Liver (tissue), 3 donors: ENCODE measurements around the gene UNC5CL.

ENCODE experiments used
- EGR1 ChIP-seq, 2 donors: IDR thresholded peaks; 2 replicates each; pipeline ENCODE4 v1.6.1; 2016 to 2018; ENCODE audit warnings: antibody characterized with exemption in 2 of 2, low read depth in 2 of 2
- GABPA ChIP-seq, 2 donors: IDR thresholded peaks in 1 of 2; conservative IDR thresholded peaks in 1 of 2; 2 replicates each; pipeline ENCODE4 v1.6.1; 2016; ENCODE audit warnings: antibody characterized with exemption in 2 of 2, mild to moderate bottlenecking in 1 of 2, moderate library complexity in 1 of 2
- JUND ChIP-seq, 2 donors: IDR thresholded peaks; 2 replicates each; pipeline ENCODE4 v1.6.1; 2016; ENCODE audit warnings: antibody characterized with exemption in 2 of 2
- RAD21 ChIP-seq, 2 donors: IDR thresholded peaks; 2 replicates each; pipeline ENCODE4 v1.6.1; 2016; ENCODE audit warnings: antibody characterized with exemption in 2 of 2, mild to moderate bottlenecking in 2 of 2
- RXRA ChIP-seq, 2 donors: IDR thresholded peaks; 2 replicates each; pipeline ENCODE4 v1.6.1; 2017 to 2018; ENCODE audit warnings: antibody characterized with exemption in 2 of 2, mild to moderate bottlenecking in 1 of 2
- SP1 ChIP-seq: IDR thresholded peaks from 2 replicates; pipeline ENCODE4 v1.6.1; 2018; ENCODE audit warnings: antibody characterized with exemption, mild to moderate bottlenecking
- TAF1 ChIP-seq: conservative IDR thresholded peaks from 2 replicates; pipeline ENCODE4 v1.6.1; 2016; ENCODE audit warnings: antibody characterized with exemption, mild to moderate bottlenecking
- YY1 ChIP-seq: IDR thresholded peaks from 2 replicates; pipeline ENCODE4 v1.6.1; 2016; ENCODE audit warnings: antibody characterized with exemption, mild to moderate bottlenecking
- TF ChIP-seq, protein P1 (sequence below): fragments of 150-350 bp; IDR thresholded peaks from 2 replicates; pipeline ENCODE4 v1.5.1; 2017; ENCODE audit warnings: improper control_type of control experiment, low read depth, low read length; ENCODE audit not compliant: missing input control
- TF ChIP-seq, protein P2 (sequence below): IDR thresholded peaks from 2 replicates; pipeline ENCODE4 v1.6.1; 2016; ENCODE audit warnings: antibody characterized with exemption
- TF ChIP-seq, protein P3 (sequence below): IDR thresholded peaks from 2 replicates; pipeline ENCODE4 v1.6.1; 2016; ENCODE audit warnings: antibody characterized with exemption, mild to moderate bottlenecking
- TF ChIP-seq, protein P4 (sequence below): IDR thresholded peaks from 2 replicates; pipeline ENCODE4 v1.6.1; 2016; ENCODE audit warnings: antibody characterized with exemption
- donor health status: healthy.
- donor health status: healthy.

DNA sequence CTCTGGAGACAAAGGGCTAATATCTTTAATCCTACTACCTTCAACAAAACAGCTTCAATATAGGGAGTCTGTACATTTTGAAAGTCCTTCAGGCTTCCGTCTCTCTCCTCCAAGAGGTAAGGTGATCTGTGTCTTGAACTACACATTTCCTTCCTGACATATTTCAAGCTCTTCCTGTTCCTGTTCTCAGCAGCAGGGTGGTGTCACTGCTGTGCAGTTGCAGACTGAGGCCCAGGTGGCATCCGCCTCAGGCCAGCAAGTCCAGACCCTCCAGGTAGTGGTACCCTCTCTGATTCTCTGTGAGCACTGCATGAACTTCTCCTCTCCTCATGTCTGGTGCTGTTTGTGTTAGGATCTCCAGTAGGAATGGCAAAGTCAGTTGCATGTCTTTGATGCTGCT is 41.6 kb upstream of the UNC5CL start:
- TF ChIP-seq, protein P1, sequence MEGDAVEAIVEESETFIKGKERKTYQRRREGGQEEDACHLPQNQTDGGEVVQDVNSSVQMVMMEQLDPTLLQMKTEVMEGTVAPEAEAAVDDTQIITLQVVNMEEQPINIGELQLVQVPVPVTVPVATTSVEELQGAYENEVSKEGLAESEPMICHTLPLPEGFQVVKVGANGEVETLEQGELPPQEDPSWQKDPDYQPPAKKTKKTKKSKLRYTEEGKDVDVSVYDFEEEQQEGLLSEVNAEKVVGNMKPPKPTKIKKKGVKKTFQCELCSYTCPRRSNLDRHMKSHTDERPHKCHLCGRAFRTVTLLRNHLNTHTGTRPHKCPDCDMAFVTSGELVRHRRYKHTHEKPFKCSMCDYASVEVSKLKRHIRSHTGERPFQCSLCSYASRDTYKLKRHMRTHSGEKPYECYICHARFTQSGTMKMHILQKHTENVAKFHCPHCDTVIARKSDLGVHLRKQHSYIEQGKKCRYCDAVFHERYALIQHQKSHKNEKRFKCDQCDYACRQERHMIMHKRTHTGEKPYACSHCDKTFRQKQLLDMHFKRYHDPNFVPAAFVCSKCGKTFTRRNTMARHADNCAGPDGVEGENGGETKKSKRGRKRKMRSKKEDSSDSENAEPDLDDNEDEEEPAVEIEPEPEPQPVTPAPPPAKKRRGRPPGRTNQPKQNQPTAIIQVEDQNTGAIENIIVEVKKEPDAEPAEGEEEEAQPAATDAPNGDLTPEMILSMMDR: no peak
- no peak for TF ChIP-seq JUND (IDR thresholded peaks at IDR 0.05)
- TF ChIP-seq GABPA (IDR thresholded peaks at IDR 0.05 in 1 of 2, conservative IDR thresholded peaks at IDR 0.05 in 1 of 2): no peak
- TF ChIP-seq, protein P2, sequence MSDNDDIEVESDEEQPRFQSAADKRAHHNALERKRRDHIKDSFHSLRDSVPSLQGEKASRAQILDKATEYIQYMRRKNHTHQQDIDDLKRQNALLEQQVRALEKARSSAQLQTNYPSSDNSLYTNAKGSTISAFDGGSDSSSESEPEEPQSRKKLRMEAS: no peak
- no peak for TF ChIP-seq EGR1 (IDR thresholded peaks at IDR 0.05; ENCODE audit: low read depth in 2 of 2)
- TF ChIP-seq, protein P3, sequence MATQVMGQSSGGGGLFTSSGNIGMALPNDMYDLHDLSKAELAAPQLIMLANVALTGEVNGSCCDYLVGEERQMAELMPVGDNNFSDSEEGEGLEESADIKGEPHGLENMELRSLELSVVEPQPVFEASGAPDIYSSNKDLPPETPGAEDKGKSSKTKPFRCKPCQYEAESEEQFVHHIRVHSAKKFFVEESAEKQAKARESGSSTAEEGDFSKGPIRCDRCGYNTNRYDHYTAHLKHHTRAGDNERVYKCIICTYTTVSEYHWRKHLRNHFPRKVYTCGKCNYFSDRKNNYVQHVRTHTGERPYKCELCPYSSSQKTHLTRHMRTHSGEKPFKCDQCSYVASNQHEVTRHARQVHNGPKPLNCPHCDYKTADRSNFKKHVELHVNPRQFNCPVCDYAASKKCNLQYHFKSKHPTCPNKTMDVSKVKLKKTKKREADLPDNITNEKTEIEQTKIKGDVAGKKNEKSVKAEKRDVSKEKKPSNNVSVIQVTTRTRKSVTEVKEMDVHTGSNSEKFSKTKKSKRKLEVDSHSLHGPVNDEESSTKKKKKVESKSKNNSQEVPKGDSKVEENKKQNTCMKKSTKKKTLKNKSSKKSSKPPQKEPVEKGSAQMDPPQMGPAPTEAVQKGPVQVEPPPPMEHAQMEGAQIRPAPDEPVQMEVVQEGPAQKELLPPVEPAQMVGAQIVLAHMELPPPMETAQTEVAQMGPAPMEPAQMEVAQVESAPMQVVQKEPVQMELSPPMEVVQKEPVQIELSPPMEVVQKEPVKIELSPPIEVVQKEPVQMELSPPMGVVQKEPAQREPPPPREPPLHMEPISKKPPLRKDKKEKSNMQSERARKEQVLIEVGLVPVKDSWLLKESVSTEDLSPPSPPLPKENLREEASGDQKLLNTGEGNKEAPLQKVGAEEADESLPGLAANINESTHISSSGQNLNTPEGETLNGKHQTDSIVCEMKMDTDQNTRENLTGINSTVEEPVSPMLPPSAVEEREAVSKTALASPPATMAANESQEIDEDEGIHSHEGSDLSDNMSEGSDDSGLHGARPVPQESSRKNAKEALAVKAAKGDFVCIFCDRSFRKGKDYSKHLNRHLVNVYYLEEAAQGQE: no peak
- no peak for TF ChIP-seq RXRA (IDR thresholded peaks at IDR 0.05)
- TF ChIP-seq SP1: no peak
- no peak for TF ChIP-seq TAF1
- TF ChIP-seq, protein P4, sequence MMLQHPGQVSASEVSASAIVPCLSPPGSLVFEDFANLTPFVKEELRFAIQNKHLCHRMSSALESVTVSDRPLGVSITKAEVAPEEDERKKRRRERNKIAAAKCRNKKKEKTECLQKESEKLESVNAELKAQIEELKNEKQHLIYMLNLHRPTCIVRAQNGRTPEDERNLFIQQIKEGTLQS: no peak
- no peak for TF ChIP-seq YY1
- TF ChIP-seq RAD21 (IDR thresholded peaks at IDR 0.05): no peak
